Trophoblast cell (in vitro differentiated cells and primary cell): ENCODE data around the gene VSIR.

Experiments
- DNase-seq, 2 donors: peaks; one replicate each; pipeline ENCODE4 v3.0.0-alpha.2; 2016
- H2AFZ ChIP-seq: 2 replicates; pipeline ENCODE4 v1.6.1; 2013; ENCODE audit warnings: low read length, moderate library complexity, mild to moderate bottlenecking; ENCODE audit not compliant: insufficient read depth, poor library complexity
- H2AK5ac ChIP-seq: 2 replicates; pipeline ENCODE4 v1.6.1; 2013; ENCODE audit warnings: mild to moderate bottlenecking, low read length
- H2BK120ac ChIP-seq: 2 replicates; pipeline ENCODE4 v1.6.1; 2013; ENCODE audit warnings: low read length, mild to moderate bottlenecking, moderate library complexity; ENCODE audit not compliant: insufficient read depth, poor library complexity
- H2BK12ac ChIP-seq: 2 replicates; pipeline ENCODE4 v1.6.1; 2013; ENCODE audit warnings: mild to moderate bottlenecking, low read length, moderate library complexity
- H2BK5ac ChIP-seq: 2 replicates; pipeline ENCODE4 v1.6.1; 2013; ENCODE audit warnings: low read length, low read depth, moderate library complexity, mild to moderate bottlenecking; ENCODE audit not compliant: poor library complexity
- H3K14ac ChIP-seq: 2 replicates; pipeline ENCODE4 v1.6.1; 2013; ENCODE audit warnings: mild to moderate bottlenecking, low read length
- H3K18ac ChIP-seq: 2 replicates; pipeline ENCODE4 v1.6.1; 2013; ENCODE audit warnings: mild to moderate bottlenecking, low read length
- H3K23ac ChIP-seq: 2 replicates; pipeline ENCODE4 v1.6.1; 2013; ENCODE audit warnings: low read length
- H3K27ac ChIP-seq: 2 replicates; pipeline ENCODE4 v1.5.1; 2013; ENCODE audit warnings: low read depth, mild to moderate bottlenecking, inconsistent platforms, low read length, moderate library complexity
- H3K27me3 ChIP-seq: 2 replicates; pipeline ENCODE4 v1.6.1; 2013; ENCODE audit warnings: inconsistent platforms, mild to moderate bottlenecking, low read length, moderate library complexity; ENCODE audit not compliant: insufficient read depth
- H3K36me3 ChIP-seq, 2 experiments: 1 replicate in 1 of 2; 2 replicates in 1 of 2; pipeline ENCODE4 v1.6.1; 2013; ENCODE audit warnings: low read length in 2 of 2, mild to moderate bottlenecking in 2 of 2, moderate library complexity in 1 of 2; ENCODE audit not compliant: insufficient read depth in 2 of 2, control insufficient read depth in 1 of 2
- H3K4ac ChIP-seq: 2 replicates; pipeline ENCODE4 v1.6.1; 2013; ENCODE audit warnings: low read depth, mild to moderate bottlenecking, low read length, moderate library complexity
- H3K4me1 ChIP-seq, 2 experiments: 1 replicate in 1 of 2; 2 replicates in 1 of 2; pipeline ENCODE4 v1.6.1; 2013; ENCODE audit warnings: low read length in 2 of 2, mild to moderate bottlenecking in 2 of 2, moderate library complexity in 1 of 2; ENCODE audit not compliant: insufficient read depth in 2 of 2, control insufficient read depth in 1 of 2
- H3K4me2 ChIP-seq: 2 replicates; pipeline ENCODE4 v1.6.1; 2013; ENCODE audit warnings: inconsistent platforms, mild to moderate bottlenecking, low read length, moderate library complexity
- H3K4me3 ChIP-seq: 2 replicates; pipeline ENCODE4 v1.5.1; 2013; ENCODE audit warnings: mild to moderate bottlenecking, low read depth, low read length, inconsistent platforms
- H3K79me1 ChIP-seq: one replicate; pipeline ENCODE4 v1.6.1; 2013; ENCODE audit warnings: low read length
- H3K79me2 ChIP-seq: 2 replicates; pipeline ENCODE4 v1.6.1; 2013; ENCODE audit warnings: low read length, mild to moderate bottlenecking; ENCODE audit not compliant: control insufficient read depth, insufficient read depth, poor library complexity
- H3K9ac ChIP-seq: 2 replicates; pipeline ENCODE4 v1.6.1; 2013; ENCODE audit warnings: mild to moderate bottlenecking, low read length
- H3K9me3 ChIP-seq: 2 replicates; pipeline ENCODE4 v1.6.1; 2013; ENCODE audit warnings: low read depth, mild to moderate bottlenecking, control low read depth, inconsistent platforms, low read length; ENCODE audit not compliant: insufficient read depth
- H4K12ac ChIP-seq: 2 replicates; pipeline ENCODE4 v1.6.1; 2013; ENCODE audit warnings: low read depth, mild to moderate bottlenecking, low read length, moderate library complexity
- H4K8ac ChIP-seq: 2 replicates; pipeline ENCODE4 v1.6.1; 2013; ENCODE audit warnings: low read depth, mild to moderate bottlenecking, low read length, moderate library complexity
- H4K91ac ChIP-seq: one replicate; pipeline ENCODE4 v1.6.1; 2013; ENCODE audit warnings: low read depth, mild to moderate bottlenecking, low read length, moderate library complexity
- WGBS: extraction: QIAGEN DNeasy Blood & Tissue Kit; methylation state at CpG from one replicate; pipeline ENCODE4 v1.1.7; 2013; ENCODE audit warnings: missing lambda C conversion rate; ENCODE audit not compliant: insufficient read length, insufficient coverage; ENCODE audit errors: extremely low coverage; 5-methylcytosine and 5-hydroxymethylcytosine counted together

Gene VSIR

DNA sequence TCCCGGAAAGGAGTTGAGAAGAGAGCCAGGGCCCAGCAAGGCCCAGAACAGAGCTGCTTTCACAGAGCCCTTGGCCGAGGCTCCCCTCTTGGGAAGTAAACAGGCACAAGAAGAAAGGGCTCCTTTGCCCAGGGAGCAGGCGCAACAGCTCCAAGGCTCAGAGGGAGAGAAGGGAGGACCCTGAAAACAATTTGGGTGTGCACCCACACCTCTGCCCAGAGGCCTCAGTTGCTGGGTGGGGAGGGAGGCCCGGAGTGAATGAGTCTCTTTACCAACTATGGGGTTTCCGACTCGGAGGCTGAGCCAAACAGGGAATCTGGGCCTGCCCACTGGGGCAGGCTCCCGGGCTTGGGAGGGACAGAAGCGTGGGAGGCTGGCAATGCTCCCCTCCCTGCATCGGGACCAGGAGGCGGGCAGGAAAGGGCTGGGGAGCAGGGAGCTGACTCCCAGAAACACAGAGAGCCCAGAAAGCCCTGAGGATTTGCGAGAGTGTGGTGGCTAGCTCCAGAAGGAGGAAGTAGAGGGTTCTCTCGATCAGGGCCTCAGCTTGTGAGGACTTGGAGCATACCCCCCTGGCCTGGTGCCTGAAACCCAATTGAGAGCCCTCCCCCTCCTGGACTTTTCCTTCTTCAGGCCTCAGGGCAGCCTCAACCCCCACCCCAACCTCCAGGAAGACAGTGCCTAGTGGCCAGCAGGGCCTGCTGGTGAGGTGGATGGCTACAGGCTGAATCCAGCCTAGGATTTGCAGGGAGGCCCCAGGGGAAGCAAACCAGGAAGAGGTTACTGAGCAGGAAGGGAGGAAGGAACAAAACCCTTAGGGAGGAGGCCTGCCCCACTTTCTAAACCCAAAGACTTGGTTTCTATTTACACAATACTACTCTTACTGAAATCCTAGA, 59.9 kb downstream of the VSIR start:
- WGBS, result no CpG with 5 or more reads among the region's 12 CpGs
- Histone ChIP-seq H3K9ac (no peak overlapping the region), H3K9me3 (peaks cover 3% of the 10 kb centered on the region), H3K79me2 (no peaks in the 10 kb centered on the region), H2BK120ac (no peak overlapping the region), H2AK5ac (no peak overlapping the region), H3K36me3 (no peaks in the 10 kb centered on the region), H3K4ac (no peak overlapping the region), H4K8ac (no peak overlapping the region), H4K12ac (no peak overlapping the region), H3K27ac (no peak overlapping the region), H3K14ac (no peak overlapping the region), H3K23ac (no peak overlapping the region), H3K4me1 (no peaks in the 10 kb centered on the region), H2BK5ac (no peak overlapping the region), H4K91ac (peak overlapping the region; percentile 7), H3K27me3 (no peaks in the 10 kb centered on the region), H3K4me2 (no peak overlapping the region), H3K79me1 (no peaks in the 10 kb centered on the region), H3K4me3 (no peak overlapping the region), H3K18ac (no peak overlapping the region), H2AFZ (no peak overlapping the region), H2BK12ac (no peak overlapping the region)
- DNase-seq, result peak in 1 of 2 donors; percentile 12

DNA sequence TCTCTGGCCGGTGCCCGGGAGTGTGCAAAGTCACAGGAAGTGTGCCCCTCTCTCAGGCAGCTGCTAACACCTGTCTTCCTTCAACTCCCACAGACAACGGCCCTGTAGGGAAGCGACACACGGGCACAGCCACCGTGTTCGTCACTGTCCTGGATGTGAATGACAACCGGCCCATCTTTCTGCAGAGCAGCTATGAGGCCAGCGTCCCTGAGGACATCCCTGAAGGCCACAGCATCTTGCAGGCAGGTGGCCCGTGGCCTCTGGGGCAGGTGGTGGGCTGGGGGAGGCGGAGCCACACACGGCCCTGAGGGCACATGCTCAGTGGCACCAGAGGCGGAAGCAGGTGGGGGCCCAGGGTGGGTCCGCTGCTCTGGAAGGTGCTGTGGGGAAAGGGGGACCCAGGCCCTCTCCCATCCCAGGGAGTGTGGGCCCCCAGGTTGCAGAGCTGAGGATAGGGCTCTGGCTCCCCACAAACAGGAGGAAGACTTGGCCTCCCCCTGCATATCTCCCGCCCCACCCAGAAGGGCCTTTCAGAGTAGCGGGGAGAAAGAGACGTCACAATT, 60.7 kb downstream of the VSIR start:
- Histone ChIP-seq H3K14ac (no peak overlapping the region), H3K18ac (no peak overlapping the region), H4K8ac (no peak overlapping the region), H4K12ac (no peak overlapping the region), H3K27ac (no peak overlapping the region), H3K9ac (no peak overlapping the region), H4K91ac (no peak overlapping the region), H2BK5ac (no peak overlapping the region), H3K4me1 (no peaks in the 10 kb centered on the region), H3K79me2 (no peaks in the 10 kb centered on the region), H2BK120ac (no peak overlapping the region), H2AFZ (no peak overlapping the region), H3K27me3 (no peaks in the 10 kb centered on the region), H3K4me2 (no peak overlapping the region), H3K4me3 (no peak overlapping the region), H3K79me1 (no peaks in the 10 kb centered on the region), H2BK12ac (no peak overlapping the region), H3K9me3 (peaks cover 3% of the 10 kb centered on the region), H2AK5ac (no peak overlapping the region), H3K36me3 (no peaks in the 10 kb centered on the region), H3K23ac (no peak overlapping the region), H3K4ac (no peak overlapping the region)
- WGBS, result no CpG with 5 or more reads among the region's 17 CpGs
- no peak for DNase-seq

- H3K4me1 ChIP-seq, result no peaks in the 10 kb centered on the region
- H3K9ac ChIP-seq, result no peak overlapping the region
- H3K4ac ChIP-seq, result no peak overlapping the region
- no peaks in the 10 kb centered on the region for H3K27me3 ChIP-seq
- no peak overlapping the region for H4K8ac ChIP-seq
- H3K36me3 ChIP-seq, result no peaks in the 10 kb centered on the region
- H4K91ac ChIP-seq, result no peak overlapping the region
- H3K4me2 ChIP-seq, result no peak overlapping the region
- H3K27ac ChIP-seq, result no peak overlapping the region
- no peak overlapping the region for H2BK120ac ChIP-seq
- H3K18ac ChIP-seq, result no peak overlapping the region
- H2AFZ ChIP-seq, result no peak overlapping the region
- H2BK12ac ChIP-seq, result no peak overlapping the region
- no CpG with 5 or more reads among the region's 2 CpGs for WGBS
- no peak overlapping the region for H3K4me3 ChIP-seq
- peaks cover 5% of the 10 kb centered on the region for H3K9me3 ChIP-seq
- H3K14ac ChIP-seq, result no peak overlapping the region
- no peak overlapping the region for H3K23ac ChIP-seq
- no peak overlapping the region for H4K12ac ChIP-seq
- no peaks in the 10 kb centered on the region for H3K79me2 ChIP-seq
- H2AK5ac ChIP-seq, result no peak overlapping the region
- no peaks in the 10 kb centered on the region for H3K79me1 ChIP-seq
- H2BK5ac ChIP-seq, result no peak overlapping the region
- no peak for DNase-seq
Measured at GRCh38 chr10:71712170-71712569, 61.1 kb downstream of the VSIR start.

DNA sequence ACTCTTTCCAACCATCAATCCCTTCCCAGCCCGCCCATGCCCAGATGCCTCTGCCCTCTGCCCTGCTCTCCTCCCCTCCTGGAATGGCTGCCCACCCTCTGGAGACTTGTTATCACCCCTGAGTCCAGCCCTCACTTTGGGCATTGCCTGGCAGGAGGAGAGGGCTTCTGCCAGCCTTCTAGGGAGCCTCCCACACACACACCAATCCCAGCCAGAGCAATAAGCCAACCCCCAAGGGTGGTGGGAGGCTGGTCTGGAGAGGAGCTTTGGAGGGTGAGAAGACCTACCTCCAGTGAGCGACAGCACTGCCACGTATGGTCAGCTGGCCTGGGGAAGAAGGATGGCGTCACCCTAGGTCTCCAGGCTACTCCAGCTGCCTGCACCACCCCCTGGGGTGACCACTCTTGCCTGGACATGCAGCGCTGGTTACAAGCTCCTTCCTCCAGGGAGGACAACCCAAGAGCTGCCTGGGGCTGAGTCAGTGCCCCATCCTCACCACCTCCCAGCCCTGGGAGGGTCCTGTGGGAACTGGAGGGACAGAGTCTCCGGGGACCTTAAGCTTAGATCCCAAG, 62.2 kb downstream of the VSIR start:
- no peak overlapping the region for H3K23ac ChIP-seq
- no peak overlapping the region for H3K4me3 ChIP-seq
- no peak overlapping the region for H2BK120ac ChIP-seq
- H3K27ac ChIP-seq, result no peak overlapping the region
- no peak overlapping the region for H3K14ac ChIP-seq
- H3K79me1 ChIP-seq, result no peaks in the 10 kb centered on the region
- H3K9ac ChIP-seq, result no peak overlapping the region
- H3K9me3 ChIP-seq, result peaks cover 5% of the 10 kb centered on the region
- H4K91ac ChIP-seq, result no peak overlapping the region
- DNase-seq, result no peak
- no peak overlapping the region for H2AFZ ChIP-seq
- H3K36me3 ChIP-seq, result no peaks in the 10 kb centered on the region
- no peaks in the 10 kb centered on the region for H3K79me2 ChIP-seq
- H3K4me2 ChIP-seq, result no peak overlapping the region
- no peak overlapping the region for H2AK5ac ChIP-seq
- H3K27me3 ChIP-seq, result no peaks in the 10 kb centered on the region
- no peak overlapping the region for H3K4ac ChIP-seq
- H3K4me1 ChIP-seq, result no peaks in the 10 kb centered on the region
- no peak overlapping the region for H4K8ac ChIP-seq
- H4K12ac ChIP-seq, result no peak overlapping the region
- no peak overlapping the region for H2BK12ac ChIP-seq
- H2BK5ac ChIP-seq, result no peak overlapping the region
- no CpG with 5 or more reads among the region's 6 CpGs for WGBS
- H3K18ac ChIP-seq, result no peak overlapping the region
